Small intestine (tissue), 7 donors: ENCODE measurements around the gene SPATA13. TPM values are rescaled to one million over a fixed set of nuclear protein-coding genes. Genes with fewer than 3 reads are reported as not detected.

Experiments
- DNase-seq, 2 donors: peaks; one replicate each; pipeline versions ENCODE4 v3.0.0 to v3.0.0-alpha.2; 2013
- FAIRE-seq: peaks from 2 replicates; lab custom pipeline; 2012; peaks lifted over from hg19 to GRCh38; lab: Jason Lieb, UNC
- H3K27ac ChIP-seq, 3 donors: one replicate each; pipeline ENCODE4 v1.5.1; 2013; ENCODE audit warnings: low read length in 2 of 3, mild to moderate bottlenecking in 2 of 3, control low read depth in 1 of 3, inconsistent platforms in 1 of 3, low read depth in 1 of 3, moderate library complexity in 1 of 3
- H3K27me3 ChIP-seq, 3 donors: one replicate each; pipeline ENCODE4 v1.6.1; 2013; ENCODE audit warnings: low read length in 3 of 3, inconsistent platforms in 1 of 3; ENCODE audit not compliant: control insufficient read depth in 3 of 3, insufficient read depth in 3 of 3
- H3K36me3 ChIP-seq, 3 donors: one replicate each; pipeline ENCODE4 v1.6.1; 2013; ENCODE audit warnings: low read length in 3 of 3, inconsistent platforms in 1 of 3, low read depth in 1 of 3, mild to moderate bottlenecking in 1 of 3, moderate library complexity in 1 of 3; ENCODE audit not compliant: control insufficient read depth in 3 of 3, insufficient read depth in 2 of 3
- H3K4me1 ChIP-seq, 3 donors: one replicate each; pipeline ENCODE4 v1.6.1; 2013; ENCODE audit warnings: low read length in 2 of 3, inconsistent platforms in 1 of 3, low read depth in 1 of 3, mild to moderate bottlenecking in 1 of 3, moderate library complexity in 1 of 3; ENCODE audit not compliant: control insufficient read depth in 3 of 3, insufficient read depth in 2 of 3
- H3K4me3 ChIP-seq, 3 donors: one replicate each; pipeline ENCODE4 v1.5.1; 2013; ENCODE audit warnings: low read length in 3 of 3, control low read depth in 1 of 3, inconsistent platforms in 1 of 3, low read depth in 1 of 3, mild to moderate bottlenecking in 1 of 3, moderate library complexity in 1 of 3
- H3K9me3 ChIP-seq, 2 donors: one replicate each; pipeline ENCODE4 v1.6.1; 2013; ENCODE audit warnings: low read depth in 1 of 2, low read length in 1 of 2; ENCODE audit not compliant: control insufficient read depth in 2 of 2, insufficient read depth in 1 of 2
- WGBS, 3 donors: extraction: QIAGEN DNeasy Blood & Tissue Kit; methylation state at CpG; one replicate each; pipeline ENCODE4 v1.1.7; 2013; 5-methylcytosine and 5-hydroxymethylcytosine counted together
- polyA plus RNA-seq, 4 donors: library from polyadenylated mRNA; stranded (reverse) in 3 of 4; unstranded in 1 of 4; fragments of 200-250 nt in 3 of 4; fragments of 120-200 nt in 1 of 4; gene quantifications; one replicate each; pipeline versions ENCODE4 v1.2.1 to v1.2.3, GENCODE V29; 2013
- donor health status: healthy with polysubstance abuse.
- donor health status: control.
- donor health status: control.
- donor health status: Bipolar disorder and iron deficiency.
- donor health status: healthy.

The SPATA13 gene
- polyA plus RNA-seq, 4 donors, result 10.0 to 57.0 (median 15.0) TPM

DNA sequence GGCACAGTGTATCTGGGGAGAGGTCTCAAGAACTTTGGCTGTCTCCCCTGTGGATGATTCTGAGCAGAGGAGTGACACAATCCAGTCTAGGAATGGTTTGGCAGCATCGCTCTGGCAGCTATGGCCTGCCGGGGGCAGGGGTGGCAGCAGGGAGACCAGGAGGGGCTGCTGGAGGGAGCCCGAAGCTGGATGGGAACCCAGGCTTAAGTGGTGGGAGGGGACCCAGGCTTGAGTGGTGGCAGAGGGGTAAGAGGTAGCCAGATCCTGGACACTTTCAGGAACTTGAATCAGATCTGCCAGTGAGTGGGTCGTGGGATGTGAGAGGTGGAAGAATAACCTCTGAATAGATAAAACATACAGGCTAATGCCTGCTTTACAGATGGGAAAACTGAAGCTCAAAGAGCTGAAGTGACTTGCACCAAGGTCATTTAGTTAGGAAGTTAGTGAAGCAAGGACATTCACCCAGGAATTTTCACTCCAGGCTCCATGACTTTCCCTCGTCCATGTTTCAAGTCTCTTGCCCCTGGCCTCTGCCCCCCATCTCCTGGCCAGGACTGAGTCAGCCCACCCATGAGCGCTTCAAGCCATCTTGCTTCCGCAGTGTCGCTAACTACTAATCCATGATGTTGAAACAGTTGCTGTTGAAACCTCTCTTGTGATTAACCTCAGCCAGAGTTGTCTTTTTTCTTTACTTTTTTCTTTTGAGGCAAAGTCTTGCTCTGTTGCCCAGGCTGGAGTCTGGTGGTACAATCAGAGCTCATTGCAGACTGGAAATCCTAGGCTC, 119.0 kb downstream of the SPATA13 start:
- Histone ChIP-seq H3K36me3 (peaks cover 4 to 31% (median 6%) of the 10 kb centered on the region in 3 donors), H3K27me3 (no peaks in the 10 kb centered on the region), H3K4me3 (no peak overlapping the region), H3K4me1 (no peaks in the 10 kb centered on the region), H3K27ac (no peak overlapping the region), H3K9me3 (no peaks in the 10 kb centered on the region)
- 89 to 93% (median 93%) methylated on average over 8 of the region's 8 CpGs for WGBS, 3 donors
- no peak for DNase-seq
- FAIRE-seq, result no peak

DNA sequence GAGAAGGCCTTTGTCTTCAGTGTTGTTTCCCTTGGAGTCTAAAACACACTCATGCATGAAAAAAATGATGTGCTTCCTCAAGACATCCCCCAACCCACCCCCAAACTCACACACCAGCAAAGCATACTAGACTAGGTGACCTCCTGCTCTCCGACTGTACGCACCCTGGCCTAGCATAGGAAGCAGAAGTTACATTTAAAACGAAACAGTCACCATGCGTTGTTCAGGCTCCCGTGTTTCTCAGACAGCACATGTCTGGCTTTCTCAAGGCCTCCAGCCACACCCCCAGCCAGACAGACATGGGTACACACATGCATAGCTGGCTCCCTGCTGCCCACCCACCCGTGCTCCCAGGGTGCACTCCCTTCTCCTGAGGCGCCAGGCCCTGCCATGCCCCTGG, 120.2 kb downstream of the SPATA13 start:
- WGBS, 3 donors, result 77 to 89% (median 83%) methylated on average over 7 of the region's 7 CpGs
- DNase-seq, result no peak
- no peak for FAIRE-seq

DNA sequence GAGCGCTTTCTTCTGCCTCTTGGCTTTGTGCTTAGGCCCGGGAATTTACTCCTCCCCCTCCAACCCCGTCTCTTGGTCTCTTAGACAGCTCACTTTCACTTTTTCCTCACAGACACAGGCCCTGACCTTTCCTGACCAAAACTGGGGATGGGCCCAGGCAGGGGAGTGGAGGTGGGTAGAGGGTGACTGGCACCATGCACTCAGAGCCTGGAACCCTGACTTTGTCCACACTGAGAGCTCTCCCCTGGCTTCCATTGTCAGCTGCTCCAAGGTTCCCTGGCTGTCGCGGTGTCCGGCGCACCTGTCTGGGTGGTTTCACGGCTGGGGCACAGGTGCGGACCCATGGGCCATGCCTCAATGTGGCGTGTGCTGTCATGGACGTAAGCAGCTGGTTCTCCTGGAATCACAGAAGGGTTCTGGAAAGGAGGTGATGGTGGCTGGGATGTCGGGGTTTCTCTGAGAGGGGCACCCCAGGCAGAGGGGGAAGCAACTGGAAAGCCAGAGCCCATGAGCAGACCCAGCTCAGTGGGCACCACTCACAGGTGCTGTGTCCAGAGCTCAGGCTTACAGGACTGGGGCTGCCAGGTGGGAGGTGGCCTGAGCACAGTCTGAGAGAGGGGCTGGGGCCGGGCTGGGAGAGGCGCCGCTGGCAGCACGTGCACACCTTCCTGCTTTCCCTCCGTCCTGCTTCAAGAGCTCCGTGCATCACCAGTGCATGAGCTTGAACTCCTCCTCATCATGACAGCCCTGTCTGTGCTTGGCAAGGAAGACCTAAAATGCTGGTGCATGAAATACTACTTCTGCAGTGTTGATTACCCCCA, 120.9 kb downstream of the SPATA13 start:
- 91 to 93% (median 92%) methylated on average over 18 of the region's 18 CpGs for WGBS, 3 donors
- Histone ChIP-seq H3K9me3 (no peaks in the 10 kb centered on the region), H3K27ac (no peak overlapping the region), H3K27me3 (no peaks in the 10 kb centered on the region), H3K4me1 (no peaks in the 10 kb centered on the region), H3K36me3 (peaks cover 6 to 45% (median 14%) of the 10 kb centered on the region in 3 donors), H3K4me3 (no peak overlapping the region)
- FAIRE-seq (no peak), DNase-seq (no peak)

More for the DNA sequence above, 120.2 kb downstream of the SPATA13 start:
- H3K36me3 ChIP-seq, result peaks cover 4 to 38% (median 12%) of the 10 kb centered on the region in 3 donors
- H3K9me3 ChIP-seq, result no peaks in the 10 kb centered on the region
- no peak overlapping the region for H3K4me3 ChIP-seq
- H3K27me3 ChIP-seq, result no peaks in the 10 kb centered on the region
- H3K4me1 ChIP-seq, result no peaks in the 10 kb centered on the region
- no peak overlapping the region for H3K27ac ChIP-seq

DNA sequence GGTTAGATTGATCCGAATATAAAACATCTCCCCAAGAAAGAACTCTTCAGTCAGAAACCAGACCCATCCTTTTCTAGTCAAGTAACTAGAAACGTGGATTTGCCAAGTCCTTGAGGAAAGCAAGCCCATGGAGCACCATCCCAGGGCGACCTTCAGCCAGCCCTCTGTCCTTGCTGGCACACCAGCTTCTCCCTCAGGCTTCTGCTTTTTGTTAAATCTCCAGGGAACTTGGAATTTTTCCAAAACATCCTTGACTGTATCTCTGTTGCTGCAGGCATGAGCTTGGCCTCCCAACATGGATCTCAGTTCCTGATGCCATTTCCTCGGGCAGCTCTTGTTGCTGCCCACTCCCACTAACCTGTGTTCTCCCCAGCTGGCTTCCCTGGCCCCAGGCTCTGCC, 121.7 kb downstream of the SPATA13 start:
- no peaks in the 10 kb centered on the region for H3K27me3 ChIP-seq
- 83 to 90% (median 85%) methylated on average over 4 of the region's 4 CpGs for WGBS, 3 donors
- H3K4me1 ChIP-seq, result no peaks in the 10 kb centered on the region
- H3K9me3 ChIP-seq, result no peaks in the 10 kb centered on the region
- H3K27ac ChIP-seq, result no peak overlapping the region
- H3K36me3 ChIP-seq, result peaks cover 11 to 53% (median 20%) of the 10 kb centered on the region in 3 donors
- FAIRE-seq, result no peak
- DNase-seq, result no peak
- H3K4me3 ChIP-seq, result no peak overlapping the region

DNA sequence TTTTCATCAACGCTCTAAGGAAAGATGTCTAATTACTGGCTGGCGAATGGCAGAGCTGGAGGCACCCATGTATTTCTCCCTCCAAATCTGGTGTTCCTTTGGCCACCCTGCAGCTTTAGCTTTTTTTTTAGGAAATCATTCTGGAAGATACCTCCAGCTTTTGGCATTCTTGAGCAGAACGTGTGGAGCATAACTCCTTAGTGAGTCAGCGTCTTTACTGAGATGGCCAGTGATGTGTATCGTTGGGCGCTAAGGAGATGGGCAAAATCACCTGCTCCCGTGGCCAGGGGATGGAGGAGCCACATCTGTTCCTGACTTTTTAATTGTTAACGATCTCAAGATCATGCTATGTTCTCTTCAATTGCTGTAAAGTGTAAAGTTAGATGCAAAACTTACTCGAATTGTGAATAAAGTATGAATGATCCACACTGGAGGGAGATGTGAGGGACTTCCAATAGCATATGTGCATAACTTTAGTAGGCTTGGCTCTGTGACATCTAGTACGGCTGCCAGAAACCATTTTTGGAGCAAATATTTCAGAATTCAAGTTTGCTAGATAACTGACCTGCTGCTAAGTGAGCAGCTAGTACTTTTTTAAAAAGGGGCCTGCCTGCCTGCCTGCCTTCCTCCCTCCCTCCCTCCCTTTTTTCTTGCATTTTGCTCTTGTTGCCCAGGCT, 124.5 kb downstream of the SPATA13 start:
- H3K4me3 ChIP-seq, result no peak overlapping the region
- no peaks in the 10 kb centered on the region for H3K4me1 ChIP-seq
- DNase-seq (no peak), FAIRE-seq (no peak)
- no peaks in the 10 kb centered on the region for H3K27me3 ChIP-seq
- peaks cover 15 to 61% (median 35%) of the 10 kb centered on the region in 3 donors for H3K36me3 ChIP-seq
- WGBS, 3 donors, result 90 to 94% (median 93%) methylated on average over 10 of the region's 10 CpGs
- H3K9me3 ChIP-seq, result no peaks in the 10 kb centered on the region
- no peak overlapping the region for H3K27ac ChIP-seq

DNA sequence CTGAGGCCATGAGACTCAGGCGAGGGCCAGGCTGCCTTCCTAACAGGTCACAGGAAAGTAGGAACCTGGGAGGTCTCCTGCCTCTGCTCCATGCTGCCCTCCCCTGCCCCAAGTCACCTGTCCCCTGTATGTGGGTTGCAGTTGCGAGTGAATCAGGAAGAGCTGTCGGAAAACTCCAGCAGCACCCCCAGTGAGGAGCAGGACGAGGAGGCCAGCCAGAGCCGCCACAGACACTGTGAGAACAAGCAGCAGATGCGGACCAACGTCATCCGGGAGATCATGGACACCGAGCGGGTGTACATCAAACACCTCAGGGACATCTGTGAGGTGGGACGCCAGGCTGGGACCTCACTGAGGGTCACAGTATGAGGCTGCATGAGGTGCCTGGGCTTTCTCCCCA, 126.1 kb downstream of the SPATA13 start:
- Histone ChIP-seq H3K4me1 (no peaks in the 10 kb centered on the region), H3K9me3 (no peaks in the 10 kb centered on the region), H3K27me3 (no peaks in the 10 kb centered on the region), H3K4me3 (no peak overlapping the region), H3K27ac (no peak overlapping the region), H3K36me3 (peaks cover 17 to 62% (median 45%) of the 10 kb centered on the region in 3 donors)
- FAIRE-seq (no peak), DNase-seq (no peak)
- 93 to 99% (median 96%) methylated on average over 11 of the region's 11 CpGs for WGBS, 3 donors

DNA sequence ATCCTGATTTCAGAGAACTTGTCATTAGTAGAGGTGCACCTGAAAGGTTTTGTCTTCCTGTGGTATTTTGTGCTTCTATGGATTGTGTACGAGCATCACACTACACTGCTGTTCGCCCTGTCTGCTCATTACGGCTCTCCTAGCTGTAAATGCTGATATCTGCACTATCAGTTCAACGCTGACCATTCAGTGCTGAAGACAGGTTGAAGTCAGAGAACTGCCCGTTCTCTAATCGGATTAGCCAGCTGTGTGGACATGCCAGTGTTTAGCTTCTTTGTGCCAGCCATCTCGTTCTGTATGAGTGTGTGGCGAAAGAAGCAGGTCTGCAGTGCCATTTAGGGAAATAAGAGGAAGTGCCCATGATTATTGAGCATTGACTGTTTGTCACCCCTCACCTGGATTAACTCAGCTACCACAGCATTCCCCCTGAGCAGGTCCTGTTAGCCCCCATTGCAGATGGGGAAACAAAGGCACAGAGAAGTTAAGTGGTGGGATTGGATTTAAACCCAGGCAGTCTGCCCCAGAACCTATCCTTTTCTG, 127.3 kb downstream of the SPATA13 start:
- no peak for DNase-seq
- Histone ChIP-seq H3K27me3 (no peaks in the 10 kb centered on the region), H3K4me1 (no peaks in the 10 kb centered on the region), H3K27ac (no peak overlapping the region), H3K9me3 (no peaks in the 10 kb centered on the region), H3K36me3 (peaks cover 17 to 63% (median 49%) of the 10 kb centered on the region in 3 donors), H3K4me3 (no peak overlapping the region)
- WGBS, 3 donors, result 90 to 91% (median 91%) methylated on average over 8 of the region's 8 CpGs
- no peak for FAIRE-seq

DNA sequence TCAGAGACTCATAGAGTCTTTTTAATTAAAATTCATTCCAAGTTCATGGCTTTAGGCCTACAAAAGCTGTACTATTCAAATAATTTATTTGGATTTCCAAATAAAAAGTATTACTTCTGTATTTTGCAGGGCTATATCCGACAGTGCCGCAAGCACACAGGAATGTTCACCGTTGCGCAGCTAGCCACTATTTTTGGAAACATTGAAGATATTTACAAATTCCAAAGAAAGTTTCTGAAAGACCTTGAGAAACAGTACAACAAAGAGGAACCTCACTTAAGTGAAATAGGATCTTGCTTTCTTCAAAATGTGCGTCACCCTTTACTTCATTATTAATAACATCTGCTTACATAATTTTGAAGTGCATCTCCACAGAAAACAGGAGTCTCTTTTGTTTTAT, 128.3 kb downstream of the SPATA13 start:
- no peaks in the 10 kb centered on the region for H3K4me1 ChIP-seq
- FAIRE-seq (no peak), DNase-seq (no peak)
- no peaks in the 10 kb centered on the region for H3K9me3 ChIP-seq
- 89 to 96% (median 90%) methylated on average over 5 of the region's 5 CpGs for WGBS, 3 donors
- H3K36me3 ChIP-seq, result peaks cover 17 to 66% (median 55%) of the 10 kb centered on the region in 3 donors
- H3K27ac ChIP-seq, result no peak overlapping the region
- no peaks in the 10 kb centered on the region for H3K27me3 ChIP-seq
- H3K4me3 ChIP-seq, result no peak overlapping the region
